B cell (primary cell): Measurements from ENCODE around the gene NCOR1.

Experiments used
- CTCF ChIP-seq: fragments of 200-600 bp; IDR thresholded peaks from one replicate; pipeline ENCODE4 v1.8.0; 2022; ENCODE audit warnings: antibody characterized with exemption, mild to moderate bottlenecking
- EZH2 ChIP-seq: IDR thresholded peaks from 2 replicates; pipeline ENCODE4 v1.6.1; 2012; ENCODE audit warnings: borderline replicate concordance, low read depth, mild to moderate bottlenecking, moderate library complexity, low read length; ENCODE audit not compliant: insufficient read depth, poor library complexity, severe bottlenecking

GRCh38 chr17:16003841-16004240 is 211.5 kb downstream of the NCOR1 start:
- TF ChIP-seq CTCF = no peak
- no peak for TF ChIP-seq EZH2
